Measurements from ENCODE around the gene RNF41. TPM values are rescaled to one million over a fixed set of nuclear protein-coding genes. Genes with fewer than 3 reads are reported as not detected.
"Not testable (repeated sequence)": the region's sequence is repeated elsewhere in the genome, so short reads cannot be mapped to it uniquely, and the experiment has no call there.

RNF41 gene
- 84.4 and 140 TPM in 2 replicates for total RNA-seq

DNA sequence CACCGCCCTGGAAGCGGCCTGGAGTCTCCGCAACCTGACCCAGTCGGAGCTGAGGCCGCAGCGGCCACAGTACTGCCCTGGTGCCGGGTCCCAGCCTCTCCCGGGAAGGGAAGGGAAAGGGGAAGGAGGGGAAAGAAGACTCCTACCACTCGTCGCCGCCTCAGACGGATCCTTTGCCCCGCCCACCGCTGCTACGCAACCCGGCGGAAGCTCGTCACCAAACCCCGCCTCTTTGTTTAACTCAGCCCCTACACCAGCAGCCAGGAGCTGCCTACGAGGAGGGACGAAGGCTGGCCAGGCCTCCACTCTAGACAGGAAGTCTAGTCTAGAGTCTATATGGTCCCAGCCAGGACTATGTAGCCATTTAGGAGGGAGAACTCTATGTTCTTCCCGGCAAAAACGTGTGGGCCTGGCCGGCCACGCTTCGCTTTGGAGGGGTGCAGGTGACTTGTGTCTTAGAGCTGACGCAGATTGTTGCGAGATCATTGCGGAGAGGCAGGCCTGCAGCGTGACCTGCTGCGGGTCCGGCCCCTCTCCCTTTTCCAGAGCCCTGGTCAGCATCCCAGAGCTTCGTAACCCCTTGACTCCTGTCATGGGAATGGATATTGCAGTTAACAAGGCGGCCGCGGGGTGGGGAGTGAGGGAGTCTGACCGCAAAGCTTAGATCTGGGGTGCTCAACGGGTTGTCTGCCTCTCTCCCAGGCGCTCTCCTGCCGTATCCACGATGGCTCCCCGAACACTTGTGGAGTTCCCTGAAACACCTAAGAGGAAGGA, at the start of gene RNF41:
TSS of gene RNF41 (minus strand) at position 166 of the 774 bp plus-strand sequence. CDS start 7,875 bp downstream, outside the sequence.
- DNase-seq (ENCODE audit: low read depth): peak; percentile 94

DNA sequence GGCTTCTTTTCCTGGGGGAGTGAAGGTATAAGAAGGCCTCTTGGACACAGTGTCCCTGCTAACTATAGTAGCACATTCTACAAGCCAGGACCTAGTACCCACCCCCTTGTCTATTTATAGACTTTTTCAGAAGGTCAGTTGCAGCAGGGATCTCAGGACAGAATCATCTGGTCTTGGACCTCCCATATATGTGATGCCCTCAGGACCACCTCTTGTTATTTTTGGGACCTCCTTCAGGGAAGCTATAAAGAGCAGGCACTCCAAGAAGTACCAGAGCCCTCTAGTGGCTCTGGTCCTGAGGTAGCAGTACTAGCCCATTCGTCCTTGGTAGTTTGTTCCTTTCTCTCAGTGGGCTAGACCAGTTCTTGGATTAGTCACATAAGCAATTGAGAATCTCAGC, 49.3 kb upstream of the RNF41 start:
- peak; percentile 27 for DNase-seq (ENCODE audit: low read depth)

DNA sequence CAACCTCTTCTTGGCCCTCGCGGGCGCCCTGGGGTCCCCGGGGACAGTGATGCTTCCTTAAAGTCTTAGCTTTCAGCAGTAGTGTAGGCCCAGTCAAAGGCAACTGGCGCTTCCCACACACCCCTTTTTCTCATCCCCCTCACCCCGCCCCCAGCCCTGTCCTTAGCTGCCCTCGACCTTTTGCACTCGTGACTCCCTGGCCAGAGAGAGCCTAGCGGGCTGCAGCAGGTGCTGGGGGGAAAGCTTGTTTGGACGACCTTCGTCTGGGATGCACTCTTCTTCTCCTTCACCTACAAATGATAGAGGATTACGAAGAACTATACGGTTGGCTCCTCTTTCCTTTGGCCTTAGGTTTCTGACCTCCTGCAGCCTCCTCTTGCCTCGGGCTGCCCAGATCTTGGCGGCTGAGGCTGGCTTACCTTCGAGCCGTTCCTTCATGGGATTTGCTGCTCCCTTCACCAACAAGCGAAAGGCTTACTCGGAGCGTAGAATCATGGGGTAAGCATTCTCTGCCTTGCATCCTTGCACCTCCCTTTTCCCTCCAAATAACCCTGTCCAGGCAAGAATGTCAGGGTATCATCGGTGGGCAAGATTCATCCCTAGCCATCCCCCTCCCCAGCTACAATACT, 45.8 kb upstream of the RNF41 start:
- no peak for DNase-seq (ENCODE audit: low read depth)

DNA sequence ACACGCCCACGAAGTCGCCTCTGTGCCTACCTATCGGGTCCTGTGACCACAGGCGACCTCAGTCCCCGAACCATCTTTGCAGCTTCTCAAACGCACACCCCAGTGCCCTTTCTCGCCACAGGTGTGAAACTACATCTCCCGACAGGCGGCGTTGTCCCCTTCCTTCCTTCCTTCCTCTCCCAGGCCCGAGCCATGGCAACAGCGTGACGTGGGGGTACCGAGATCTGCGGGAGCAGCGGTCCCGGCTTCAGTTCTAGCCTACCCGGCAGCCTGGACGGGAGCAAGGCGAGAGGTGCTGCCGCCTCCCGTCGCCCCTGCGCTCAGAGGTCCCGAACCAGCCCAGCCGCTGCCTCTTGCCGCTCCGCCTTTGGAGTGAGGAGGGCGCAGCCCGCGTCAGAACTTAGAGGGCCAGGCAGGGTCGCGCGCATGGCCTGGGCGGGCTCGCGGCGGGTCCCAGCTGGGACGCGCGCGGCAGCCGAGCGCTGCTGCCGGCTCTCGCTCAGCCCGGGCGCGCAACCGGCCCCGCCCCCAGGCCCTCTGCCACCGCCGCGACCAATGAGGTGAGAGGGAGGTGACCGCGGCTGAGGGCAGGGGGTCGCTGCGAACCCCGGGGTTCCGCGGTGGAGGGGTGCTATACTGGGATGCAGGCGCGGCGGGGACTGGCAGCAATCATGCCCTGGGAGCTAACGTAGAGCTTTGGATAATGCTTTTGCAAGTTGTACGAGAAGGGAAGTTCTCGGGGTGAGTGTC, 45.1 kb upstream of the RNF41 start, which contains the start of gene COQ10A:
TSS of gene COQ10A (plus strand) at position 250 of the 750 bp plus-strand sequence. CDS start at position 427, 177 bp downstream.
- peak; percentile 73 for DNase-seq (ENCODE audit: low read depth)

DNA sequence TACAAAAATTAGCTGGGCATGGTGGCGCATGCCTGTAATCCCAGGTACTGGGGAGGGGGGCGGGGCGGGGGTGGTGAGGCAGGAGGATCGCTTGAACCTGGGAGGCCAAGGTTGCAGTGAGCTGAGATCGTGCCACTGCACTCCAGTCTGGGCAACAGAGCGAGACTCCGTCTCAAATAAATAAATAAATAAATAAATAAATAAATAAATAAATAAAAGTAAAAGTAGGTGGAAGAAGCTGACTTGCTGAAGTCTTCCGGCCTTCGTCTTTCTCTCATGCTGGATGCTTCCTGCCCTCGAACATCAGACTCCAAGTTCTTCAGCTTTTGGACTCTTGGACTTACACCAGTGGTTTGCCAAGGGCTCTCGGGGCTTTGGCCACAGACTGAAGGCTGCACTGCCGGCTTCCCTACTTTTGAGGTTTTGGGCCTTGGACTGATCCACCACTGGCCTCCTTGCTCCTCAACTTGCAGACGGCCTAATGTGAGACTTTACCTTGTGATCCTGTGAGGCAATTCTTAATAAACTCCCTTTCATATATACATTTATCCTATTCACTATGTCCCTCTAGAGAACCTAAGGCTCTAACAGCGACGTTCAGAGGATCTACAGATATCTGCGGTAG, 44.5 kb upstream of the RNF41 start:
- not testable (repeated sequence) for DNase-seq (ENCODE audit: low read depth)

DNA sequence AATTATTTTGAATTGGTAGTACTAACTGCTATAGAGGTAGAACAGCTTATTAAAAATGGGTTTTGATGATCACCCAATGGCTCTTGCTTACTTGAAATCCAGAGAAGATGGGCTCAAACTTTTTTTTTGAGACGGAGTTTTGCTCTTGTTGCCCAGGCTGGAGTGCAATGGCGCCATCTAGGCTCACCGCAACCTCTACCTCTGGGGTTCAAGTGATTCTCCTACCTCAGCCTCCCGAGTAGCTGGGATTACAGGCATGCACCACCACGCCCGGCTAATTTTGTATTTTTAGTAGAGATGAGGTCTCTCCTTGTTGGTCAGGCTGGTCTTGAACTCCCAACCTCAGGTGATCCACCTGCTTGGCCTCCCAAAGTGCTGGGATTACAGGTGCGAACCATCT, 41.2 kb upstream of the RNF41 start:
- not testable (repeated sequence) for DNase-seq (ENCODE audit: low read depth)

DNA sequence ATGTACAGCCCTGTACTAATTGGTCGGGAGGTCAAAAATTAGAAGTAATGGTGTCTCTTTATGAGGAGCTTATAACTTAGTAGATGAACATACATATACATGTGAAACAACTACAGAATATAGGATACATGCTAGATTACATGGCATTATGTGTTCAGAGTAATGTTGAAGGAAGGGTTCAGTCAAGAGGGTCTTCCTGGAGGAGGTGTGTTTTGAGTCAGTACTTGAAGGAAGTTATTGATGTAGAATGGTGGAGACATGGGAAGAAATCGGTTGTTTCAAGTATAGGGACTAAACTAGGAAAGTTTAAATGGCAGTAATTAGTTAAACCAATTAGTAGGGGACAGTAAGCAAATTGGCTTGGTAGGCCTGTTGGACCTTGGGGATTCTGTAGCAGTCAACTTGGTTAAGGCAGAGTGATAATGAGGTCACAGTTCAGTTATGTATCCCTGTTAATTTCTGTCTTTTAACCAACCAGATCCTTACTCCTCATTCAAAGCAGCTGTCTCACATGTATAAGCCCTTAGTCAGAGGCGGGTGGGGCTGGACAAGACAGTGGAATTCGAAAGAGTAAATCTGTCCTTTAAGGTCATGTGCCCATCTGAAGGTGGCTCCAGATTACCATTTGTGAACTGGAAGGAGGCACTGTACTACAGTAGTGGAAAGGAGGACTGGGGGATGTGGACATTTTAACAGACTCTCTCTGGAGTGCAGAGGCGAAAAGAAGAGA, 39.9 kb upstream of the RNF41 start:
- DNase-seq (ENCODE audit: low read depth): peak; percentile 71

DNA sequence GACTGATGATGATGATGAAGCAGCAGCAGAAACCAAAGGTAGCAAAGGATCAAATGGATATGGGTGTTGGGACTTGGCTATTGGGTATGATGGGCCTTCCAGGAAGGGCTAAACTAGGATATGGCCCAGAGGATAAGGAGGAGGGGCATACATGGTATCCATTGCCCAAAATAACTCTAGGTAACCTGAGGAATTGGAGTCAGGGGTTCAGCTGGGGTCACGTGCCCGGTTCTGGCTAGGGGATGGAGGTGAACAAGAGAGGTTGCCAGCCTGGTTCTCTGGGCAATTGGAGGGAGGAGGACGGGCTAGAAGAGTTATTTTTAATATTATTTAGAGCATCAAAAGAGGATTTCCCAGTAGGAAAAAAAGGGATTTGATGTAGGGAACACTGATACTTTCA, 39.2 kb upstream of the RNF41 start:
- DNase-seq (ENCODE audit: low read depth): no peak

DNA sequence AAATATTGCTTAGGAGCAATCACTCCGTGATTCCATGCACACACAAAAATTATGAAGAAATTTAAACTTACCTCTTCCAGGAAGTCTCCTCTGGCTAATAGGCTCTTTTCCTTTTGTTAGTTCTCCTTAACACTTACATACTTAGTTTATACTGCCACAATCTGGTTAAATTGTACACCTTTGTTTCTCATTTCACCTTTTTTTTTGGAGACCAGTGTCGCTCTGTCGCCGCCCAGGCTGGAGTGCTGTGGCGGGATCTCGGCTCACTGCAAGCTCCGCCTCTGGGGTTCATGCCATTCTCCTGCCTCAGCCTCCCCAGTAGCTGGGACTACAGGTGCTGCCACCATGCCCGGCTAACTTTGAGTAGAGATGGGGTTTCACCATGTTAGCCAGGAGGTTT, 38.7 kb upstream of the RNF41 start:
- DNase-seq (ENCODE audit: low read depth): no peak

DNA sequence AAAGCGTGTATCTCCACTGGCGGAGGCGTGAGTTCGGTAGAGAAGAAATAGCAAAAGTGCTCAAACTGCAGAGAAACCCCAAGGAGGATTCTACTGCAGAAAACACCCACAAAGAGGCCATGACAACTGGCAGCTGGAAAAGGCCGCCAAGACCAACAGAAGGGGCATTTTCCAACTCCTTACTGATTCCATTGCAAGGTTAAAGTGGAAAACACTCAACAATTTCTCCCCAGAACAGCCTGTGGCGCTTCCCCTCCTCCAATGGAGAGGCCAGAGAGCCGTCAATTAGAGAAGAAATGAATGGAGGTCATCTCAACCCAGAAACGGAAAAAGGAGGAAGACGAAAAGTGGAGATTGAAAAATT, 37.1 kb upstream of the RNF41 start:
- no peak for DNase-seq (ENCODE audit: low read depth)

DNA sequence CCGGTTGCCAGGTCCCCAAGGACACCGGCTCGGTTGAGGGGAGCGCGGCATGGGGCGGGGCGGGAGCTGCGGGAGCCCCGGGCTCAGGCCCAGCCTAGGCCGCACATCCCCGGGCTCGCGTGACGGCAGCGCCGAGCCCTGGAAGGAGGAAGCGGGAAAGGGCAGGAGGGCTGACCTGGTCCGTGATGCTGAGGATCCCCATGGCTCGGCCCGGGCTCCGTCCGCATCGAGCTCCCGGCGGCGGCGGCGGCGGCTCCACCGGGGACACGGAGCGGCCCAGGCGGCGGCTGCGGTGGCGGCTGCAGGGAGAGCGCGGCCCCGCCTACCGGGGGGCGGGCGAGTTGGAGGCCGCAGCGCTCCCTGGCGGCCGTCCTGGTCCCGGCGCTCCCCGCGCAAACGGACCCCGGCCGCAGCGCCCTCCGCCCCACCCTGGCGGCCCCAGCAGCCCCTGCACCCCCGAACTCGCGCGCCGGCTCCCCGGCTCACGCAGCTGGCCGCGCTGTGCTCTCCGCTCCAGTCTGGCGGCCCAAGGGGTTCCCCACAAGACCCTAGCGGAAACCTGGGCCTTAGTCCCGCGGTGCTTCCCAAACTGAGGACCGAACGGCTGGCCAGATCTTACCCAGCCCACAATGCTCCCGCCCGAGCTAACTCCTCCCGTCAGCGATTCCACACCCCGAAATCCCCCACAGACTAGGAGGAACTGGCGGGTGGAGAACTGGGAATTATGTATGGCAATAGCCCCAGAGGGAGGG, 36.5 kb upstream of the RNF41 start, which contains the start of gene ANKRD52:
TSS of gene ANKRD52 (minus strand) at position 317 of the 752 bp plus-strand sequence. CDS start at position 202, 115 bp downstream.
- peak; percentile 20 for DNase-seq (ENCODE audit: low read depth)

DNA sequence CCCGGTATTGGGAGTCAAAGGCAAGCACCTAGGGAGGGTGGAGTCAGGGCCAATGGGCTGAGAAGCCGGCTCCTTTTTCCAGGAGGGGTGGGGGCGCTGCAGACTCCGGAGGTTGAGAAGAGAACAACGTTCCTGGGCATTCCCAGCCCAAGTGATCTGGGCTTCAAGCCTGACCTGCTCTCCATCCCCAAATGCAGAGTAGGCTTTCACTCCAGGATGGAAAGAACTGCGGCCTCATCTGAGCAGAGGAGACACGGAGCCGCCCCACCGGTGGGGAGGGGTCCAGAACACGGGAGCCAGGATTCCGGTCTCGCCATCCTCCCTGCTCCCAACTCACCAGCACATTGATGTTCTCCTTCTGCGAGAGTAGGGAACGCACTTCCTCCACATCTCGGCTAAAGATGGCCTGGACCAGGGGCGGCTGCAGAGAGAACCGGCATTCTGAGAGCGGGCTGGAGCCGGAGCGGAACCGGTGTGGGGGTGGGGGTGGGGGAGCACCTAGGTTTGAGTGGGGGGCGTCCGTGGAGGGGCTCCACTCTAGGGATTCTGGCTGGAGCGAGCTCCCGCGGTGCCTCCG, 35.9 kb upstream of the RNF41 start:
- DNase-seq (ENCODE audit: low read depth): peak; percentile 26

DNA sequence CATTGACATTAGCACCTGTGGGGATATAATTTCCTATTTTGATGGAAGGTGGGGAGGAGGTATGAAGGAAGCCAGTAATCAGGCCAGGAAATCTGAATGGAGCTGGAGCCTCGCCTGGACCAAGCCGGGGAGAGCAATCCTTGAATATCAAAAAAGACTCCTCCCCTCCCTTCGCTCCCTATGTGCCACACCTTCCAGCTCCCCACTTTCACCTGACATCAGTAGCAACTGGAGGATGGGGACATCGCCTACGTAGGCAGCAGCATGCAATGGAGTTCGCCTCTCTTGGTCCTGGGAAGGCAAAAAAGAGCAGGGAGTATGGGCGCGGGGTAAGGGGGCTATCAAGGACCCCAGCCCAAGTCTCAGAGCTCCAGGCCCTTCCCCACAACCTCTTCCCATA, 35.3 kb upstream of the RNF41 start:
- no peak for DNase-seq (ENCODE audit: low read depth)

DNA sequence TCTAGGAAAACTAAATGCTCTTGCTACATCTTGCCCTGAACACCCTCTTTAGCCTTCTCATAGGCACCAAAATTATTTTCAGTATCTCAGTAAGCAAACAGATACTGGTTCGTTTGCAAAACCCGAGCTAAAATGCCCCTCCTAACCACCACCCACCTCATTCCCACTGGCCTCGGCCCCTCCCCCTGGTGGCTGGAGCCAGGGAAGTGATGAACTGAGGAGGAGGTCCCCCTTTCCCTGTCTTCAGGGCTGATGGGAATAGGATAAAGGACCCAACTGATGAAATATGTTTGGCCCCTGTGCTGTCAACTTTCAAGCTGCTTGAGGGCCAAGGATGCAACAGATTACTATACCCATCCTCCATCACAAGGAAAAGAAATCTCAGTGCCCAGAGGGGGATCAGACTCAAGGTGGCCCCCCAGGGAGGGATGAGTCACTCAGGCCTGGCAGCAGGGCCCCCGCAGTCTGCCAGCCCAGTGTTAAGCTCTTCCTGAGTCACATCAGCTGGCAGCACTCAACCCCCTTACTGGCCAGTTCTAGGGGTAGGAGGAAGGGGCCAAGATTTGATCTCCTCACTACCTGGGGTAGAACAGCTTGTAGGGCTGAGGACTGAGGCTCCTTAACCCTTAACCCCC, 34.7 kb upstream of the RNF41 start:
- peak; percentile 44 for DNase-seq (ENCODE audit: low read depth)

DNA sequence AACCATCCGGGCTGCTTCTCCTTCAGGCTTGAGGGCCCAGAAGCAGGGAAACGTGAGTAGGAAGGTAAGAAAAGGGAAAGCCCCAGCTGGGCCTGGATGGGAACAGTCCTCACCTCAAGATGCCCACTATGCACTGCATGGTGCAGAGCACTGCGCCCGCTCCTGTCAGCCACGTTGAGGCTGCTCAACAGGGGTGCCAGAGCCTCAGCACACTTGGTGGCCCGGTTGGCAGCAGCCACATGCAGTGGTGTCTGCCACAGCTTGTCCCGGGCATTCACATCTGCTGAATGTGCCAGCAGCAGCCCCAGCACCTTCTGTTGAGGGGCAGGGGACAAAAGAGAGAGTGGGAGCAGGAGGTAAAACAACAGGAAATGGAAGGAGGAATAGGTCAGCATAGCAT, 33.9 kb upstream of the RNF41 start:
- DNase-seq (ENCODE audit: low read depth): no peak

DNA sequence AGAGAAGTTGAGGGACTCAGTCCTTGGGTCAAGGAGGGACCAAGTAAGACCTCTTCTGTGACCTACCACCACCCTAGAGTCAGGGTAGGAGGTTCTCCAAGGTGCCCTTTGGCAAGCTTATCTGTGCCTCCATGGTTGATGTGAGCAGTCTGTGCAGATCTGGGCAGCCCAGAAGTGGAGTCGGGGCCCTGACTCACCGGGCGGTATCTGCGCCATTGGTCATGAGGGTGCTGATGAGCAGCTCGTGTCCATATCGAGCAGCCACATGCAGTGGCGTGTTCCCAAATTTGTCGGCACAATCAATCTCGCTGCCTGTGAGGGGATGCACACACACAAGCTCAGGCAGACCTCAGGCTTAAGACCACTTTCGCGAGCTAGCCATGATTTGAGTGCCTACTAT, 31.4 kb upstream of the RNF41 start:
- DNase-seq (ENCODE audit: low read depth): no peak

DNA sequence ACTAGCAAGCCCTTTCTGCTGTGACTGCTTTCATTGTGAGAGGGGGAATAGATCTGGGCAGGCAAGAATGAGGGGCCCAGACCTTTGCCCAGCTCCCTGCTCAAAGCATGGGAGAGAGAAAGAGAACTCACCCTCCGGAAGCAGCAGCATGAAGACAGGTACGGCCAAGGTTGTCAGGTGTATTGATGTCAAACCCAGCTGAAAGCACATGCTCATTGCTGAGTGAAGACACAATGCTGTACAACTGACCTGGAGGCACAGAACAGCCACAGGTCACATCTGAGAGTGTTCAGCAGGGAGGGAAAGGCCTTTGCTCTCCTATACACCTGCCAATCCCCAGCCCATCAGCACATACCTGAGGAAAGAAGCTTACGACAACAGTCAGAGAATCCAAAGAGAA, 30.9 kb upstream of the RNF41 start:
- no peak for DNase-seq (ENCODE audit: low read depth)

DNA sequence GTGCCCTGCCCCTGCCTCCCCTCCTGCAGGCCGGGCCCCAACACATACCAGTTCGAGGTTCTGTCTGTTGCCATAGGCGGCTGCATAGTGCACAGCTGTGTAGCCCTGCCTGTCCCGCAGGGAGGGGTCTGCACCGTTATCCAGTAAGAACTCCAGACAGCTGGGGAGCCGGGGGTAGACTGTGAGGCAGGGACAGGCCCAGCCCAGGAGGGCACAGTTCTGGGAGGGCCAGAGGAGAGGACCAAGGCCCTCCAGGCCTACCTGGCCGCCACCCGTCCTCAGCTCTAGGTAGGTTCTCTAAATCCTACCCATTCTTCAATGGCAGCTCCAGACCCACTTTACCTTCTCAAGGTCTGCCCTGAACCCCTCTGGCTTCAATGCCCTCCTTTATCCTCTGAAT, 27.0 kb upstream of the RNF41 start:
- no peak for DNase-seq (ENCODE audit: low read depth)

DNA sequence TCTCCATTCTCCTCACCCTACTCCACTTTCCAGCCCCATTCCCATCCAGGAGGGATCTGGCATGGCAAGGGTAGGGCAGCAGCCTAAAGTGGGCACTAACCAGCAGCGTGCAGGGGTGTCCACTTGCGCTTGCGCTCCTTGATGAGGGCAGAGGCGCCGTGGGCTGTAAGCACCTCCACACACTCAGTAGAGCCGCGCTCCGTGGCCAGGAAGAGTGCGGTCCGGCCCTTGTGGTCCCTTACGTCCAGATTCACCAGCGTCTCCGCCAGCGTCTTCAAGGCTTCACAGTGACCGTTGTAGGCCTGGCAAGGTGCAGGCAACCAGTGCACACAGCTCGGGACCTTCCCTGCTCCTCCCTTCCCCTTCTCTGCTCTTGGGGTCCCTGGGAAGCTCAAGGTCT, 26.2 kb upstream of the RNF41 start:
- no peak for DNase-seq (ENCODE audit: low read depth)

DNA sequence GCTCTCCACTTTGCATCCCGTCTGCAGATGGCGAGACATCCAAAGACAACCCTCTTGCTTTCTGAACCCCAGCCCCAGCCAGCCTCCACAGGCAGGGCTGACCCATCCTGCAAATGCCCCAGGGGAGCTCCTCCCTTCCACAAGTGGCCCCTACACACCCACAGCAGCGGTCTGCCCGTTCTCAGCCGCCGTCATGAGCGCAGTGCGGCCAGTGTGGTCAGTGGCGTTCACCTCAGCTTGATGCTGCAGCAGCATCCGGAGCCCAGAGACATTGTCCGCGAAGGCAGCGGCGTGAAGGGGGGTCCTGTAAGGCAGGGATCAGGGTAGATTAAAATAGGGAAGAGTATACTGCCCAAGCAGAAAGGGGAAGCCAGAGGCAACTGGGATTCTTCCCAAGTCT, 22.8 kb upstream of the RNF41 start:
- no peak for DNase-seq (ENCODE audit: low read depth)
